Myometrial cell (primary cell): ENCODE data around the gene TXNL1. TPM values are rescaled to one million over a fixed set of nuclear protein-coding genes. Genes with fewer than 3 reads are reported as not detected.

Source experiments
- total RNA-seq: library from RNA; depleted of rRNA; stranded (reverse); fragments of >200 nt; gene quantifications from 2 replicates; pipeline ENCODE4 v1.2.3, GENCODE V29; 2015

TXNL1 gene
- 67.2 and 78.9 TPM in 2 replicates for total RNA-seq

DNA sequence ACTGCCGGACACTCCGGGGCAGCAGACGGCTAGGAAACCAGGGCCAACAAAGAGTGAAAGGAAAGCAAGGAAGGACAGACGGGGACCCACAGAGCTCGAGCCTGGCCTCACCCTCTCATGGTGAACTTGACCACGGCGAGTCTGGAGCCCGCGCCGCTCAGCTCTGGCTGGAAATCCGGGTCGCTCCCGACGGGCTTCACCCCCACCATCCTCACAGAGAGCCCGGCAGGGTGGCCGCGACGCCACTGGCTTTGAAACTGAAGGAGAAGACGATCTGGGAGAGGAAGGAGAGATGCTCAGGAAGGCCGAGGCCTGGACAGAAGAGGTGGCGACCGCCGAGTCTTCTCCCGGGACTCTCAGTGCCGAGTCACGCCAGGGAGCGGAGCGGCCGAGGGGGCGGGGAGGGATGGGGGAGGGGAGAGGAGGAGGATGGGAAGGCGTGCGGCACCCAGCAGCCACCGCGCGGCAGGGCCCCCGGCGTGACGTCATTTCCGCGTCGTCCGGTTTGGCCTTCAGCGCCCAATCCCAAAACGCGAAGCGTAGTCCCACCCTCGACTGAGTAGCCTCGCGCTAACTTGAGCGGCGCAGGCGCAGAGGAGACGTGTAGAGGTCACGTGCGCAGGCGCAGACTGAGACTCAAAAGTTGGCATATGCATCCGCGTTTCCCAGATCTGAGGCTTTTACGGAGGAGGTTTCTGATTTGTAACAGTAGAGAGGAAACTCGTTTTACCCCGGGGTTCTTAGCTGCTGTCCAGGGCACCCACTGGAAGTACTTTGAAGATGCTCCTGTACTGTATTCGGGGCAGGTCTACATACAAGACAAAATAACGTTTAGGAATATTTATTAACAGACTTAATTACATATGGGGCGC is at the start of gene TXNL1:
TXNL1 (minus strand) TSS at position 361 of the 872 bp plus-strand sequence; CDS start at position 209, 152 bp downstream.

GRCh38 chr18:56650944-56651770 is 12.8 kb upstream of the TXNL1 start, which contains the start of gene WDR7:
Gene WDR7 (plus strand): TSS chr18:56651359. CDS start chr18:56672516, 21,157 bp downstream.

Other genes with a start within 250 kb of the TXNL1 start
- gene WDR7, start 12.8 kb upstream of the TXNL1 start, total RNA-seq: 23.6 and 27.3 TPM in 2 replicates